ENCODE data around the gene SLTM. TPM values are rescaled to one million over a fixed set of nuclear protein-coding genes. Genes with fewer than 3 reads are reported as not detected.
"Not testable (repeated sequence)": the region's sequence is repeated elsewhere in the genome, so short reads cannot be mapped to it uniquely, and the experiment has no call there.

SLTM gene
- total RNA-seq, 4 donors from 2014 or later, result 95.9 to 157 (median 123) TPM

DNA sequence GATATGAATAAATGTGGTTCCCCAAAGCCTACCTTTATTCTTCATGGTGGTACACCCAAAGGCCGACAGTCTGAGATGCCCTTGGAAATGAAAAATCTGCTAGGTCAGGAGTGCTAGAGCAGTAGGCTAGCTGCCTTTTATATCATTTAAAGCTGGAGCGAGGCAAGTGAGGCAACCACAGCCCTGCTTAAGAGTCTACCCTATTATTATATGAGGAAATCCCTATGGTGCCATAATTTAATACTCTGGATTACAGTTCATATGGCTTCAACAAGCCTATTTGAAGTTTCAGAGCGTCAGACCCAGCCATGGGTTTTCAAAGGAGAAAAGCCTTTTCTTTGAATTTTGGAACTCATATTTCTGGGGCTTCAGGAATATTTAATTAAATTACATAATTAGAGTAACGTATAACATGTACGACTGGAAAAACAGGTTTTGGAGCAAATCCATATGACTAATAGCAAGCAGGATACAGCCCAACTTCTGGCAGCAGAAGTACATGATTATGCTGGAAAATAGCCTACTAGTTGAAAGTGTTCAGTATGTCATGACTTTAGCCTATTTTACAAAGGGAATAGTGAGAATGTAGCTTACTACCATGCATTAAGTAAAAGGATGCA, 18.0 kb upstream of the SLTM start:
- DNase-seq (ENCODE audit: low spot score) (no peak), ATAC-seq (ENCODE audit: low FRiP score) (peak; percentile 86)
- TF ChIP-seq, protein P1, sequence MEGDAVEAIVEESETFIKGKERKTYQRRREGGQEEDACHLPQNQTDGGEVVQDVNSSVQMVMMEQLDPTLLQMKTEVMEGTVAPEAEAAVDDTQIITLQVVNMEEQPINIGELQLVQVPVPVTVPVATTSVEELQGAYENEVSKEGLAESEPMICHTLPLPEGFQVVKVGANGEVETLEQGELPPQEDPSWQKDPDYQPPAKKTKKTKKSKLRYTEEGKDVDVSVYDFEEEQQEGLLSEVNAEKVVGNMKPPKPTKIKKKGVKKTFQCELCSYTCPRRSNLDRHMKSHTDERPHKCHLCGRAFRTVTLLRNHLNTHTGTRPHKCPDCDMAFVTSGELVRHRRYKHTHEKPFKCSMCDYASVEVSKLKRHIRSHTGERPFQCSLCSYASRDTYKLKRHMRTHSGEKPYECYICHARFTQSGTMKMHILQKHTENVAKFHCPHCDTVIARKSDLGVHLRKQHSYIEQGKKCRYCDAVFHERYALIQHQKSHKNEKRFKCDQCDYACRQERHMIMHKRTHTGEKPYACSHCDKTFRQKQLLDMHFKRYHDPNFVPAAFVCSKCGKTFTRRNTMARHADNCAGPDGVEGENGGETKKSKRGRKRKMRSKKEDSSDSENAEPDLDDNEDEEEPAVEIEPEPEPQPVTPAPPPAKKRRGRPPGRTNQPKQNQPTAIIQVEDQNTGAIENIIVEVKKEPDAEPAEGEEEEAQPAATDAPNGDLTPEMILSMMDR (IDR thresholded peaks at IDR 0.05), result no peak

DNA sequence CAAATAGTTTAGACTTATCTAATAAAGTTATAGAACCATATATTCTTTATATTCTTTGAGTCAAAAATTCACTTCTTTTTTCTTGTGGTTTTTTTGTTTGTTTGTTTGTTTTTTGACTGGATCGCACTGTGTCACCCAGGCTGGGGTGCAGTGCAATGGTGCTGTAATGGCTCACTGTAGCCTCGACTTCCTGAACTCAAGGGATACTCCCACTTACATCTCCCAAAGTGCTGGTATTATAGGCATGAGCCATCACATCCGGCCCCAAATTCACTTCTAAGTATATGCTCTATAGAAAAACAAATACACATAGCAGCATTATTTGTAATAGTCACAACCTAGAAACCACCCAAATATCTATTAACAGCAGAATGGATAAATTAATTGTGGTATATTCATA, 13.7 kb upstream of the SLTM start:
- no peak for DNase-seq (ENCODE audit: low spot score)
- ATAC-seq (ENCODE audit: low FRiP score), result no peak
- TF ChIP-seq, protein P1 (IDR thresholded peaks at IDR 0.05), result no peak

DNA sequence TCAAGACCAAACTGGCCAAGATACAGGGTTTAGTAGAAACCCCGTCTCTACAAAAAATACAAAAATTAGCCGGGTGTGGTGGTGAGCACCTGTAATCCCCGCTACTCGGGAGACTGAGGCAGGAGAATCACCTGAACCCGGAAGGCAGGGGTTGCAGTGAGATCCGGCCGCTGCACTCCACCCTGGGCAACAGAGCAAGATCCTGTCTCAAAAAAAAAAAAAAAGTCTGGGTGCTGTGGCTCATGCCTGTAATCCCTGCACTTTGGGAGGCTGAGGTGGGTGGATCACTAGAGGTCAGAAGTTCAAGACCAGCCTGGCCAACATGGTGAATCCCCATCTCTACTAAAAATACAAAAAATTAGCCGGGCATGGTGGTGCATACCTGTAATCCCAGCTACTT, 1.5 kb upstream of the SLTM start:
- not testable (repeated sequence) for ATAC-seq (ENCODE audit: low FRiP score); DNase-seq (ENCODE audit: low spot score)

DNA sequence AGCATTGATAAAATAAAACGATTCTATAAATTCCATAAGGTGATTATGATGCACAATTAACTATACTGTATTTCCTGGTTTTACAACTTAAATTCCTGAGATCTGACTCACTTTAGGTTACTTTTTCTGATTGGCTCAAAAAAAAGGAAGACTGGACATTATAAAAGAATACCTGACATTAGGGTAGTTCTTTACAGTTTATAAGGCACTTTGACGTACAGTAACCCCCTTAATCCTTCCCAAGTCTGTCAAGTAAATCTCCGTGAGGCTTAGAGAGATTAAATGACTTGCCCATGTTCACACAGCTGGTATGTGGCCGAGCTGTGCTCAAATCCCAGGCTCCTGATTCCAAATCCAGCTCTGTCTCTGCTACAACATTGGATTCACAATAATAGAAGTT, 1.0 kb upstream of the SLTM start:
- DNase-seq (ENCODE audit: low spot score) (no peak), ATAC-seq (ENCODE audit: low FRiP score) (no peak)
- TF ChIP-seq, protein P1 (IDR thresholded peaks at IDR 0.05), result no peak

DNA sequence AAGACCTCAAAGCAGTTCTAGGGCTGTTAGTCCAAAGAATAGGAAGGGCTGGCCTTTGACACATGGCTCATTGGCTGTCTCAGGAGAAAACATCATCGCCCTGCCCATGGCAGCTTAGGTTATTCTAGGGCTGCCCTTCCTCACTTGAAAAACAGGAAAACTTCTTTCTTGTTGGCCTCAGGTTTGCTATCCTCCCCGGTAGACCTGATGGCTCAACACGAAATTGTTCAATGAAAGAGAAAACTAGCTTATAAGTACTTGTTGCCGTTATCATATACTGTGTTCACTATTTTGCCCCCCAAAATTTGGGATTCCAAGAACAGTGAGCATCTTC, 602 bp upstream of the SLTM start:
- ATAC-seq (ENCODE audit: low FRiP score) (peak; percentile 12), DNase-seq (ENCODE audit: low spot score) (no peak)
- TF ChIP-seq, protein P1 (IDR thresholded peaks at IDR 0.05), result no peak

DNA sequence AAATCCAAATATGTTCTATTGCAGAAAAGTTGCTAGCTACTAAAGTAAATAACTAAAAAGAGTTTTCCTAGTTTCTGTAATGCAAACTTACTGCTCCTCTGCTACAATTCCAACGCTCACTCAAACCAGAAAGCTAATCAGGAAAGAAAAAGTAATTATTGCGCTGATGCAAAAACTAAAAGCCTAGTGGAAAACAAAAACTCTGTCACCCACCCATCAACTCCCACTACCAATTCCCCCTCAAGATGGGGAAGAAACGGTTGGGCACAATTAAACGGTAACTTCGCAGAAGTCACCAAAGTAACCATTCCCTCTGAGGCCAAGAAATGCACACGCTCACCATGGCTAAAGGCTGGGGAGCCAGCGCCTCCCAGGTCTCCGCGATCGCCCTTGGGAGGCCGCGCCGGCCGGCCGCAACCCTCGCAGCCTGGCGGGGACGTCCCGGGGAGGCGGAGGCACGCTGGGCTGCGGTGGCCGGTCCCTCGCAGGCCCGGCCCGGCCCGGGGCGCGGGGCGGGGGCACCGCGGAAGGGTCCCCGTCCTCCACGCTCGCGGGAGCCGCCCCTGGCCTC, 684 bp downstream of the SLTM start:
- ATAC-seq (ENCODE audit: low FRiP score) (peak; percentile 29), DNase-seq (ENCODE audit: low spot score) (no peak)
- TF ChIP-seq, protein P1 (IDR thresholded peaks at IDR 0.05), result no peak

DNA sequence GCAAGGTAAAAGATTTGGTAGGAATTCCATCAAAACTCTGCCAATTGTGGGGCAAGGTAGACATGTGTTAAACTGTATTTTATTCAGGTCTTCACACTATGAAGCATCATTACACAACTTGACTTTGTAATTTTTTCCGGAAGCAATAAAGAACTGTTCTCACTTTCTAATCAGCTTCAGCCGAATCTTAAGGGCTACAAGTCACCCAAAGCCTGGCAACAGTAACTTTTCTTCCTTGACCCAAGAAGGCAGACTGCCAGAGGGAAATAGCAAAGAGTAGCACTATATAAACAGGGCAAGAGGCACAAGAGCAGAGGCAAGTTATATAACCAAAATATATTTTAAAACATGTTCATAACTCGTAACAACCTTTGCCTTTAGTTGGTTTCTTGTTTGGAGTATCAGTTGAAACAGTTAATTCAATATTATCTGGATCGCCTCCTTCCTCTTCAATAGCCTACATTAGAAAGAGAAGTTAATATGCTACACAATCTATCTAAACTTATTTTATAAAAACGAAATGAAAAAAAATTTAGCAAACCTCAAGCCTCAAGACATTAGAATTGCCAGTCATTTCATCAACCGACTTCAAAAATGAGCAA, 1.4 kb downstream of the SLTM start:
- ATAC-seq (ENCODE audit: low FRiP score) (no peak), DNase-seq (ENCODE audit: low spot score) (no peak)
- TF ChIP-seq, protein P1 (IDR thresholded peaks at IDR 0.05), result no peak
